ENCODE measurements around the gene GUCA1A. TPM values are rescaled to one million over a fixed set of nuclear protein-coding genes. Genes with fewer than 3 reads are reported as not detected.

The GUCA1A gene
- total RNA-seq, 1 donor from 2014 or later: not detected

DNA sequence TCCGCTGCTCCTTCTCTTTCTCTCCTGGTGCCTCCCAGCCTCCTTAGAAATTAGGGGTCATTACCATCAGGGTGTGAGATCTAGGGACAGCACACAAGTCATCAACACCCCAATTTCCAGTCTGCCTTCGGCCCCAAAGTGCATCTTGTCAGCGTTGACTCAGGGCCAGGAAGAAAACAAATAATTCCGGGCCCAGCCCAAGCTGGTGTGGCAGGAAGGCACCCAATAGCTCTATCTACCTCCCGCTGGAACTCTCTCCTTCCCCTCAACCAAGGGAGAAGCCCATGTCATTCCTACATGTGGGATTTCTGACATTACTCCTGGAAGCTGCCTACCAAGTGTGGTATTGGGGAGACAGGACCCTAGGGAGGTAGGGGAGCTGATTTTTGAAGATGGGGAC is 19.2 kb upstream of the GUCA1A start:
- H3K27me3 Mint-ChIP-seq: peaks cover 2% of the 10 kb centered on the region
- ChIA-PET CTCF (no interaction called here), POLR2A (no interaction called here)
- H3K27ac Mint-ChIP-seq: no peak overlapping the region
- DNase-seq: no peak
- intact Hi-C loops (cut with micrococcal nuclease): no loop called here
- H3K4me3 Mint-ChIP-seq: no peak overlapping the region
- no peak for TF ChIP-seq CTCF (IDR thresholded peaks at IDR 0.05)
- no peak for ATAC-seq (ENCODE audit: low read depth)
- H3K36me3 Mint-ChIP-seq (ENCODE audit: low read depth): no peaks in the 10 kb centered on the region
- H3K4me1 Mint-ChIP-seq: no peaks in the 10 kb centered on the region
- no peaks in the 10 kb centered on the region for H3K9me3 Mint-ChIP-seq

GRCh38 chr6:42154461-42155209 is 18.5 kb upstream of the GUCA1A start:
- CTCF ChIA-PET: no interaction called here
- no peak overlapping the region for H3K4me3 Mint-ChIP-seq
- no peaks in the 10 kb centered on the region for H3K9me3 Mint-ChIP-seq
- no peaks in the 10 kb centered on the region for H3K27me3 Mint-ChIP-seq
- no peak overlapping the region for H3K27ac Mint-ChIP-seq
- no peaks in the 10 kb centered on the region for H3K4me1 Mint-ChIP-seq
- POLR2A ChIA-PET: interaction anchor here (0.6 kb wide), 1 partner anchor 9 kb away, joined by 4 read pairs; no protein-coding TSS in a partner anchor
- no peaks in the 10 kb centered on the region for H3K36me3 Mint-ChIP-seq (ENCODE audit: low read depth)
- no peak for TF ChIP-seq CTCF (IDR thresholded peaks at IDR 0.05)
- intact Hi-C loops (cut with micrococcal nuclease): no loop called here
- no peak for ATAC-seq (ENCODE audit: low read depth)
- no peak for DNase-seq

GRCh38 chr6:42155293-42155692 is 17.9 kb upstream of the GUCA1A start:
- Mint-ChIP-seq H3K9me3 (no peaks in the 10 kb centered on the region), H3K27me3 (peaks cover 1% of the 10 kb centered on the region), H3K4me1 (no peaks in the 10 kb centered on the region), H3K27ac (no peak overlapping the region), H3K36me3 (ENCODE audit: low read depth) (no peaks in the 10 kb centered on the region), H3K4me3 (no peak overlapping the region)
- ChIA-PET CTCF (no interaction called here), POLR2A (no interaction called here)
- intact Hi-C loops (cut with micrococcal nuclease): no loop called here
- no peak for DNase-seq
- TF ChIP-seq CTCF (IDR thresholded peaks at IDR 0.05): no peak
- no peak for ATAC-seq (ENCODE audit: low read depth)

- intact Hi-C loops (cut with micrococcal nuclease): no loop called here
- H3K27me3 Mint-ChIP-seq: peaks cover 10% of the 10 kb centered on the region
- CTCF ChIA-PET: no interaction called here
- POLR2A ChIA-PET: no interaction called here
- H3K4me1 Mint-ChIP-seq: no peaks in the 10 kb centered on the region
- H3K9me3 Mint-ChIP-seq: no peaks in the 10 kb centered on the region
- TF ChIP-seq CTCF (IDR thresholded peaks at IDR 0.05): no peak
- DNase-seq (no peak), ATAC-seq (ENCODE audit: low read depth) (no peak)
- H3K36me3 Mint-ChIP-seq (ENCODE audit: low read depth): no peaks in the 10 kb centered on the region
- no peak overlapping the region for H3K27ac Mint-ChIP-seq
- H3K4me3 Mint-ChIP-seq: no peak overlapping the region
These were observed 16.5 kb upstream of the GUCA1A start for GRCh38 chr6:42156638-42157037.

DNA sequence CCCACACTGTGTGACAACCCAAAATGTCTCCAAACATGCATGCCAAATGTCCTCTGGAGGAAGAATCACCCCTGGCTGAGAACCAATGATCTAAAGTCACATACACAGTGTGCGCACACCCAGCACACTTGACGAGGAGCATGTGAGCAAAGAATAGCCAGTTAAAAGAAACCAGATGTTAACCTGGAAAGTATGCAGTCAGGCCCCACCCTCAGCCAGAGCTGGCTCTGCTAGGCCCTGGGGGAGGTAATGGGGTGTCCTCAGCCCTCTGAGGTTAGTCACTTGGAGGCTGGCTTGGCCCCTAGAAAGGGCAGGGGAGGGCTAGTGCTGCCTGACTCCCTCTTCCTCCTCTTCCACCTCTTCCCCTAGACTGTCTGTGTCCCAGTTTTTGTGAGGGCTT is 15.2 kb upstream of the GUCA1A start:
- no peak for DNase-seq
- Mint-ChIP-seq H3K27ac (no peak overlapping the region), H3K4me3 (no peak overlapping the region), H3K9me3 (no peaks in the 10 kb centered on the region), H3K4me1 (no peaks in the 10 kb centered on the region), H3K36me3 (ENCODE audit: low read depth) (no peaks in the 10 kb centered on the region), H3K27me3 (peaks cover 11% of the 10 kb centered on the region)
- POLR2A ChIA-PET: no interaction called here
- CTCF ChIA-PET: no interaction called here
- no peak for TF ChIP-seq CTCF (IDR thresholded peaks at IDR 0.05)
- no peak for ATAC-seq (ENCODE audit: low read depth)
- intact Hi-C loops (cut with micrococcal nuclease): no loop called here

Data from activated B cell treated with CpG ODN at 0.5 μM for 24 hours (primary cell).